Measurements from ENCODE around the gene SLC38A10.

The SLC38A10 gene

DNA sequence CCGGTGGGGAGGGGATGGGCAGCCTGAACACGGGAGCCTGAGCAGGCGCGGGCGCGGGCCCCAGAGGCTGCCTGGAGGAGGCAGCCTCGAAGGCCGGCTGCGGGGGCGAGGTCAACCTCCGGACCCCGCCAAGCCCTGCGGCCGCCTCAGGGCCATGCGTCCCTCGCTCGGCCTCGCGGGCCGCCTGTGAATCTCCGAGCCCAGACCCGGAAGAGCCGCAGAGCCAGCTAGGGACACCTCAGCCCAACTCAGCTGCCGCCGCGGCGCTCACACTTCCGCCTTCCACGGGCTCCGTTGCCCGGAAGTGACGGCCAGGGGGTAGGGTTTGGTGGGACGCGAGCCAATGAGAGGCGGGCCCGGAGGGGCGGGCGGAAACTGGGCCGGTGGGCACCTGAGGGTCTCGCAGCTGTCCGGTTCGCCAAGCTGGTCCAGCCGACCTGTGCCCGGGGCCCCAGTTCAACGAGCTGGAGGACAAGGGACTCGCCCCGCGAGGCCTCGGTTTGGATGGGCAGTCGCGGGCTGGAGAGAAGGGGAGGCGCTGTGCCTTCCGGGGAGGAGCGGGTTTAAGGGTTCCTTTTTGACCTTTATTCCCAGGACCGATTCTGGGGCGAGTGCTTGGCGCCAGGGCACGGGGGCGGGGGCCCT lies at the start of gene SLC38A10:
Gene SLC38A10 (minus strand): TSS at position 277 of the 645 bp plus-strand sequence. CDS start 386 bp downstream, outside the sequence.
- no peaks in the 10 kb centered on the region for H3K36me3 ChIP-seq (ENCODE audit: control insufficient read depth, insufficient read depth, low read length)
- H3K4me1 ChIP-seq (ENCODE audit: control insufficient read depth, insufficient read depth, low read length), result peaks cover 10% of the 10 kb centered on the region
- no peaks in the 10 kb centered on the region for H3K27me3 ChIP-seq (ENCODE audit: control insufficient read depth, insufficient read depth, low read length)

DNA sequence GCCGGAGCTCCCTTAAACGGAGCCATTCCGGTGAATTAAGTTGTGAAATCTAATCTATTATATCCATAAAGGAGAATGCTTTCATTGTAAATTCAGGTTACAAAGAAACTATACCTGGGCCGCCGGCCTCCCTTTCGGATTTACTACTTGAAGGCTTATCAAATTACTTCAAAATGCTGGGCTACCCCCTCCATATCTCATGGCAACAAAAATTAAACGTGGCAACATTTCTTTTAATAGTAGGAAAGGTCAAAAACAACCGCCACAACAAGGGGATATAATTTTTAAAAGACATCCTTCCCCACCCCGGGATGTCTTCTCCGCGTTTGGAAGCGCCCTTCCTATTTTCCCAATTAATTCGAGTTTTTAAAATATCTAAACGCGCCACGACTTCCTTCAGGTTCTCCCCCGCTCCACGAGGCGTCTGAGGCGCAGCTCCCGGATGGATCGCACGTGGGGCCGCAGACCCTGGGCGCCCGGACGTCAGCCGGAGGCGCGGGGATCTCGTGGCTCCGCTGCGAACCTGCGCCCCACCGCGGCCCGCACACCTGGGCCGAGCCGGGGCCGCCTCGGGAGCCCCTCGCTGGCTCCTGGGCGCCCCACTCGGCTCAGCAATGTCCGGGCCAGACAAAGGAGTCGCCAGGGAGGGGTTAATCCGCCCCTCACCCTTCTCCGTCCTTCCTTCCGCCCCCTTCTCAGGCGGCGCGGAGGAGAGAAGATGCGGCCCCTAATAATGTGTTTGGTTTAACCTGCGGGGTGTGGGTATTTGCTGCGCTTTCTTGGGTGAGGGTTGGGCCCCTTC lies 47.4 kb upstream of the SLC38A10 start:
- Histone ChIP-seq H3K9ac (ENCODE audit: low read length) (peak overlapping the region; percentile 49), H3K27me3 (ENCODE audit: control insufficient read depth, insufficient read depth, low read length) (no peaks in the 10 kb centered on the region), H3K36me3 (ENCODE audit: control insufficient read depth, insufficient read depth, low read length) (no peaks in the 10 kb centered on the region), H3K4me1 (ENCODE audit: control insufficient read depth, insufficient read depth, low read length) (peaks cover 12% of the 10 kb centered on the region), H3K4me3 (ENCODE audit: low read length) (peak overlapping the region; percentile 93), H3K27ac (ENCODE audit: low read depth, low read length) (peak overlapping the region; percentile 97)

More for the DNA sequence above, at the start of gene SLC38A10:
- peak within 1 kb of the TSS; percentile 92 for H3K4me3 ChIP-seq (ENCODE audit: low read length)
- peak within 1 kb of the TSS; percentile 93 for H3K9ac ChIP-seq (ENCODE audit: low read length)
- H3K27ac ChIP-seq (ENCODE audit: low read depth, low read length), result peak within 1 kb of the TSS; percentile 88

DNA sequence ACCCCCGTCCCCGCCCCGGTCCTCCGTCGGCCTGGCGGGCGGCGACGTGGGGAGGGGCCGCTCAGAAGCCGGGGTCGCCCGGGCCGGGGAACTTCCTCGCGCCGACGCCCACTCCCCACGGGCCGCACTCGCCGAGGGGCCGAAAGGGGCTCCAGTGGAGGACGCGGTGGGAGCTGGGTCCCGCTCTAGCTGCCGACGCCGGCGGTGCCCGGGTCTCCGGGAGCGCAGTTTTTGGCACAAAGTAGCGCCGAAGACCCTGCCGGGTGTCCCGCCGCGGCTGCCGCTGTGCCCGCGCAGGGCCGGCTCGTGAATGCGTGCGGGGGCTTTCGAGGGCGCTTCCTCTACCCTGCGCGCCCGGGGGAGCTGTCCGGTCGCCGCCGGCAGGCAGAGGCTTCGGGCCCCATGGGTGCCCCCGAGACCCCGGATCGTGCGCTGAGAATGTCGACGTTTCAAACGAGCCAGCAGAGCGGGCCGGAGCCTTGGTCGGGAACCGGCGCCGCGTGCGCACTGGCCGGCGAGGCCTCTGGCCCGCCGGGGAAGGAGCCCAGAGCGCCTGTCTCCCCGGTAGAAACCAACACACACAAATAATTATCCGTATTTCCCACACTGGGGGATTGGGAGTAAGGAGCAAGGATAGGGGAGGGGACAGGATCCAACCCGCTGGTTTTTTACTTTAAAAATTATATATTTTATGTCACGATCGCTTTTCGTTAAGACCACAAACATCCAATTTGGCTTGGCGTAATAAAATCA lies 46.6 kb upstream of the SLC38A10 start:
- peak overlapping the region; percentile 62 for H3K9ac ChIP-seq (ENCODE audit: low read length)
- peaks cover 15% of the 10 kb centered on the region for H3K4me1 ChIP-seq (ENCODE audit: control insufficient read depth, insufficient read depth, low read length)
- no peaks in the 10 kb centered on the region for H3K36me3 ChIP-seq (ENCODE audit: control insufficient read depth, insufficient read depth, low read length)
- peak overlapping the region; percentile 93 for H3K4me3 ChIP-seq (ENCODE audit: low read length)
- peak overlapping the region; percentile 97 for H3K27ac ChIP-seq (ENCODE audit: low read depth, low read length)
- H3K27me3 ChIP-seq (ENCODE audit: control insufficient read depth, insufficient read depth, low read length), result no peaks in the 10 kb centered on the region

DNA sequence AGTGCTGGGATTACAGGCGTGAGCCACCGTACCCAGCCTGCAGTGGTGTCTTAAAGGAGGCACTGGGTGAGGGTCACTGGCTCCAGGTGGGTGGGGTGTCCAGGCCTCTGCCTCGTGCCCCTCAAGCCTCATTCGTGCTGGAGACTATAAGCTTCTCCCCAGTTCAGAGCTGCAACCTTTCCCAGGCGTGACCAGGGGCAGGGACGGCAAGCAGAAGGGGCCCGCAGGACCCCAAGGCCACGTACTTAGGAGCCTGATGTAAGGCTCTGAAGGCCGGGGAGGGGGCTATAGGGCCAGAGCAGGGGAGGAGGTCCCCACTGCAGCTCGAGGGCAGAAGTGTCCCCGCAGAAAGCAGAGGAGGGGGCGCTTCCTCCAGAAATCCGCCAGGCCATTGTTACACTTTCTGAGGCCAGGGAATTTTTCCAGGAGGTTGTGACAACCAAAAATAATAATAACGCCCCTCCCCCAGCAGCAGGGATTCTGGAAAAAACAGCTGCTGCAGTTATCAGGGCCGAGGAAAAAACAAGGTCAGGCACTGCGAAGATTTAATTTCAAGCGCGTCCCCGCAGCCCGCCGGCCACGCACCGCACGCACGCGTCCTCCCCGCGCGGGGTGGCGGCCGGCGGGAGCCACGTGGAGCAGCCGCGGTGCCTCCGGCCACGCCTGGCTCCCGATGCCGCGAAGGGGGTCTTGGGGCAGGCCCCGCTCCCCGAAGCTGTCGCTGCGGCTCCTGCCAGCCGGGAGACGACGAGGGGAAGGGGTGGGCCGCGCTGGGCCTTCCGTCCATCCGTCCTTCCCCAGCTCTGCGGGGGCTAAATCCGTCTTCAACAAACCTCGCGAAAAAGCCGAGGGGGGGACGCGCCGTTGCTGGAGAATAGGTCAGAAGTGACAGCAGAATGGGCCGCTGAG lies 45.8 kb upstream of the SLC38A10 start:
- H3K36me3 ChIP-seq (ENCODE audit: control insufficient read depth, insufficient read depth, low read length), result no peaks in the 10 kb centered on the region
- H3K4me1 ChIP-seq (ENCODE audit: control insufficient read depth, insufficient read depth, low read length), result peaks cover 13% of the 10 kb centered on the region
- no peaks in the 10 kb centered on the region for H3K27me3 ChIP-seq (ENCODE audit: control insufficient read depth, insufficient read depth, low read length)
- H3K27ac ChIP-seq (ENCODE audit: low read depth, low read length), result peak overlapping the region; percentile 97
- peak overlapping the region; percentile 21 for H3K9ac ChIP-seq (ENCODE audit: low read length)
- peak overlapping the region; percentile 93 for H3K4me3 ChIP-seq (ENCODE audit: low read length)

DNA sequence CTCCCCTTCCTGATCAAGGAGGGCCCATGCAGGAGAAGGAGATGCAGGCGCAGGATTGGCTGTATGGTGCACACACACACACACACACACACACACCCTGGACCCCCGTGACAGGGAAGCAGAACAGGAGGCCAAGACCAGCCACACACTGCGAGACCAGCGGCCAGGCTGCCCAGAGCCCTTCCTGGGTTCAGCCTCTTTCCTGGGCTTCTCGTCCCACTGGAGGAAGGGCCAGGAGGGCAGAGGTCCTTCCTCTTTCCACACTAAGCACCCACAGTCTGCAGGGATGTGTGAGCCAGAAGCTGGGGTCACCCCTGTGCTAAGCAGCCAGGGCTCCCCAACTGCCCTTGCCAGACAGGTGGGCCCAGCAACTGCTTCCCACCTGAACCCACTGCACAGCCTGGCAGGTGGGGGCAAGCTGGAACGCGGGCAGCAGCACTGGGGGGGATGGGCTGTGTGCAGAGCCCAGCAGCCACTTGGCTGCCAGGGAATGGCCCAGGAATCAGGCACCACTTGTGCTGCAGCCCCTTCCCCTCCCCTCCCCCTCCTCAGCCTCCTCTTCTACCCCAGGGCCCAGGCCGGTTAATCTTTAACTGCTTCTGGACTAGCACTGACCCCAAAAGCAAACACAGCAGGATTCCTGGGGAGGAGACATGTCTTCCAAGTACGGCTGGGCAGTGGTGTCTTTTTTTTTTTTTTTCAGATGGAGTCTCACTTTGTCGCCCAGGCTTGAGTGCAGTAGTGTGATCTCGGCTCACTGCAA lies 44.6 kb upstream of the SLC38A10 start:
- peak overlapping the region; percentile 1 for H3K4me3 ChIP-seq (ENCODE audit: low read length)
- no peak overlapping the region for H3K27ac ChIP-seq (ENCODE audit: low read depth, low read length)
- no peak overlapping the region for H3K9ac ChIP-seq (ENCODE audit: low read length)
- H3K36me3 ChIP-seq (ENCODE audit: control insufficient read depth, insufficient read depth, low read length), result no peaks in the 10 kb centered on the region
- no peaks in the 10 kb centered on the region for H3K27me3 ChIP-seq (ENCODE audit: control insufficient read depth, insufficient read depth, low read length)
- H3K4me1 ChIP-seq (ENCODE audit: control insufficient read depth, insufficient read depth, low read length), result peaks cover 13% of the 10 kb centered on the region

GRCh38 chr17:81339191-81339533 lies 44.1 kb upstream of the SLC38A10 start:
- Histone ChIP-seq H3K36me3 (ENCODE audit: control insufficient read depth, insufficient read depth, low read length) (no peaks in the 10 kb centered on the region), H3K4me1 (ENCODE audit: control insufficient read depth, insufficient read depth, low read length) (peaks cover 13% of the 10 kb centered on the region), H3K27me3 (ENCODE audit: control insufficient read depth, insufficient read depth, low read length) (no peaks in the 10 kb centered on the region), H3K4me3 (ENCODE audit: low read length) (peak overlapping the region; percentile 1), H3K9ac (ENCODE audit: low read length) (no peak overlapping the region), H3K27ac (ENCODE audit: low read depth, low read length) (no peak overlapping the region)

DNA sequence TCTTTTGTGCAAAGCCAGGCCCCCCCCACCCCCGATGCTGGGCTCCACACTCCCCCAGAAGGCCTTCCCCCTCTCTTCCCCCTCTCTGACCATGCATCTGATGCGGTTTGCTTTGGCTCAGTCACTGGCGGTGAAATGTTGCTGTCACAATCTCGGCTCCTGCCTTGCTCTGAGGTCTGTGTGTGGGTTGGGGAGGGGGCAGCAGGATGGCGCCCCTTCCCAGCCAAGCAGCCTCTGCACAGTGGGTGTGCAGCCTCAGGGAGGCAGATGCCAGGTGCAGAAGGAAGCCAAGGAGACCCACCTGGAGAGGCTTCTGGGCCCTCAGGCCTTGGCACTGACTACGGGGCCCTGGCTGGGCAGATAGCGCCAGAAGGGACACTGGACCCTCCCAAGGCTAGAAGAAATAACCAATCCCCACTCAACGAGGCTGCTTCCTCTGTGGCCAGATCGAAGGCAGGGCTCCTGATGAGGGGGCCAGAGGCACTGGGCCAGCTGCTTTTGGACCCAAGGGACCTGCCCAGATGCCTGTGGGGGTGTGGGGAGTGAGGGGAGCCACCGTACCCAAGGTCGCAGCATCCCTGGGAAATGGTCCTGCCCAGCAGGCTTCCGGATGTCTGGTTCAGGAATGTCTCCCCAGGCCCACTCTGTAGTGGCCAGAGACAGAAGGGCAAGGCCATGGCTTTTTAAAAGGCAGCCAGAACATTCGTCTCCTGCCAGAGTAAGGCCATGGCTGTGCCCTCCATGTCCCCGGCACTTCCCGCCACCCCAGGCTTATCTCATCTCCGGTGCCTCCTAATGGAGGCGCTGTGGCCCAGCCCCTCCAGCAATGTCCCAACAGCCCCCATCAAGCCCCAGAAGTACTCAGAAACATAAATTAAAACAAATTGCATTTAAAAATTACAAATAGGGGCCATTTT lies 43.4 kb upstream of the SLC38A10 start:
- Histone ChIP-seq H3K4me3 (ENCODE audit: low read length) (no peak overlapping the region), H3K27ac (ENCODE audit: low read depth, low read length) (no peak overlapping the region), H3K27me3 (ENCODE audit: control insufficient read depth, insufficient read depth, low read length) (no peaks in the 10 kb centered on the region), H3K4me1 (ENCODE audit: control insufficient read depth, insufficient read depth, low read length) (peaks cover 13% of the 10 kb centered on the region), H3K9ac (ENCODE audit: low read length) (peak overlapping the region; percentile 2), H3K36me3 (ENCODE audit: control insufficient read depth, insufficient read depth, low read length) (no peaks in the 10 kb centered on the region)

DNA sequence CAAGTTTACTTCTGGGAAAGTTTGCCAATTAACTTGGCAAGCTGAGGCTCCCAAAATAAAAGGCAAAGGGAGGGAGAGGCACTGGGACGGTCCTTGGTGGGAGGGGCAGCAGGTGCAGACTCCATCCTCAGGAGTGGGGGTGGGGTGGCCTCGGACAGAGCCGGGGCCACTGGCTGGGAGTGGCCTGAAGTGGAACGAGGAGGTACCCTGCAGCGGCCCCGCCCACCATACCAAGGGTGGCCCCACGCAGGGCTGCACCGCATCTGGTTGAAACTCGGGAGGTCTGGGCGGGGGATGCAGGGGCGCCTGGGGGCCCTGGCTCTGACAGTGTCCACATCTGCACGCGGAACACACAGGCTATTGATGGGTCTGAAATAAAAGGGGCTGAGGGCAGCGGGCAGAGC lies 42.4 kb upstream of the SLC38A10 start:
- H3K27ac ChIP-seq (ENCODE audit: low read depth, low read length), result no peak overlapping the region
- H3K27me3 ChIP-seq (ENCODE audit: control insufficient read depth, insufficient read depth, low read length), result peaks cover under 1% of the 10 kb centered on the region

GRCh38 chr17:81336930-81337325 lies 41.8 kb upstream of the SLC38A10 start:
- H3K9ac ChIP-seq (ENCODE audit: low read length), result no peak overlapping the region
- no peak overlapping the region for H3K27ac ChIP-seq (ENCODE audit: low read depth, low read length)
- H3K4me3 ChIP-seq (ENCODE audit: low read length), result no peak overlapping the region
- no peaks in the 10 kb centered on the region for H3K36me3 ChIP-seq (ENCODE audit: control insufficient read depth, insufficient read depth, low read length)
- peaks cover 13% of the 10 kb centered on the region for H3K4me1 ChIP-seq (ENCODE audit: control insufficient read depth, insufficient read depth, low read length)
- peaks cover 2% of the 10 kb centered on the region for H3K27me3 ChIP-seq (ENCODE audit: control insufficient read depth, insufficient read depth, low read length)

More for the DNA sequence above, 42.4 kb upstream of the SLC38A10 start:
- no peaks in the 10 kb centered on the region for H3K36me3 ChIP-seq (ENCODE audit: control insufficient read depth, insufficient read depth, low read length)
- peaks cover 13% of the 10 kb centered on the region for H3K4me1 ChIP-seq (ENCODE audit: control insufficient read depth, insufficient read depth, low read length)
- no peak overlapping the region for H3K9ac ChIP-seq (ENCODE audit: low read length)
- H3K4me3 ChIP-seq (ENCODE audit: low read length), result no peak overlapping the region

- H3K27ac ChIP-seq (ENCODE audit: low read depth, low read length), result no peak overlapping the region
- peaks cover 13% of the 10 kb centered on the region for H3K4me1 ChIP-seq (ENCODE audit: control insufficient read depth, insufficient read depth, low read length)
- H3K9ac ChIP-seq (ENCODE audit: low read length), result no peak overlapping the region
- no peak overlapping the region for H3K4me3 ChIP-seq (ENCODE audit: low read length)
- H3K36me3 ChIP-seq (ENCODE audit: control insufficient read depth, insufficient read depth, low read length), result no peaks in the 10 kb centered on the region
- peaks cover 2% of the 10 kb centered on the region for H3K27me3 ChIP-seq (ENCODE audit: control insufficient read depth, insufficient read depth, low read length)
These were observed 41.3 kb upstream of the SLC38A10 start for GRCh38 chr17:81336296-81336929.

Measured in rectal smooth muscle tissue (tissue), 1 donor.